Liver (tissue), 9 donors: ENCODE data around the gene ITIH4. TPM values are rescaled to one million over a fixed set of nuclear protein-coding genes. Genes with fewer than 3 reads are reported as not detected.

Experiments used
- DNase-seq: peaks from one replicate; pipeline ENCODE4 v3.0.0-alpha.2; 2017; ENCODE audit warnings: low spot score
- H3K27ac ChIP-seq, 2 donors: one replicate each; pipeline ENCODE4 v1.7.0; 2013; ENCODE audit warnings: inconsistent platforms in 2 of 2, low read length in 2 of 2, control low read depth in 1 of 2, low read depth in 1 of 2, mild to moderate bottlenecking in 1 of 2
- H3K27me3 ChIP-seq, 4 donors: one replicate each; pipeline versions ENCODE4 v1.6.1 to v1.7.0; 2013; ENCODE audit warnings: low read length in 3 of 4, inconsistent platforms in 1 of 4, mild to moderate bottlenecking in 1 of 4, moderate library complexity in 1 of 4; ENCODE audit not compliant: control insufficient read depth in 4 of 4, insufficient read depth in 4 of 4
- H3K36me3 ChIP-seq, 4 donors: one replicate each; pipeline versions ENCODE4 v1.6.1 to v1.7.0; 2013; ENCODE audit warnings: low read length in 3 of 4, mild to moderate bottlenecking in 3 of 4, low read depth in 1 of 4, moderate library complexity in 1 of 4; ENCODE audit not compliant: control insufficient read depth in 4 of 4, insufficient read depth in 3 of 4
- H3K4me1 ChIP-seq, 4 donors: one replicate each; pipeline versions ENCODE4 v1.6.1 to v1.7.0; 2013; ENCODE audit warnings: low read length in 3 of 4, mild to moderate bottlenecking in 3 of 4, moderate library complexity in 1 of 4; ENCODE audit not compliant: control insufficient read depth in 4 of 4, insufficient read depth in 4 of 4
- H3K4me3 ChIP-seq, 3 donors: one replicate each; pipeline versions ENCODE4 v1.6.1 to v1.7.0; 2013; ENCODE audit warnings: low read length in 3 of 3, control low read depth in 1 of 3, low read depth in 1 of 3, mild to moderate bottlenecking in 1 of 3
- H3K9ac ChIP-seq, 2 donors: one replicate each; pipeline ENCODE4 v1.7.0; 2013; ENCODE audit warnings: low read length in 2 of 2, mild to moderate bottlenecking in 2 of 2, moderate library complexity in 2 of 2, control low read depth in 1 of 2, low read depth in 1 of 2
- H3K9me3 ChIP-seq, 4 donors: one replicate each; pipeline versions ENCODE4 v1.6.1 to v1.7.0; 2013; ENCODE audit warnings: low read length in 3 of 4; ENCODE audit not compliant: control insufficient read depth in 4 of 4
- CTCF ChIP-seq: fragments of 150-350 bp; IDR thresholded peaks from 2 replicates; pipeline ENCODE4 v1.5.1; 2017; ENCODE audit warnings: improper control_type of control experiment, low read depth, low read length; ENCODE audit not compliant: missing input control
- EGR1 ChIP-seq, 2 donors: IDR thresholded peaks; 2 replicates each; pipeline ENCODE4 v1.6.1; 2016 to 2018; ENCODE audit warnings: antibody characterized with exemption in 2 of 2, low read depth in 2 of 2
- FOXA1 ChIP-seq: IDR thresholded peaks from 2 replicates; pipeline ENCODE4 v1.6.1; 2016; ENCODE audit warnings: antibody characterized with exemption
- FOXA2 ChIP-seq: IDR thresholded peaks from 2 replicates; pipeline ENCODE4 v1.6.1; 2016; ENCODE audit warnings: antibody characterized with exemption
- HNF4A ChIP-seq, 2 donors: conservative IDR thresholded peaks; 2 replicates each; pipeline ENCODE4 v1.6.1; 2016; ENCODE audit warnings: antibody characterized with exemption in 2 of 2, mild to moderate bottlenecking in 2 of 2
- HNF4G ChIP-seq: IDR thresholded peaks from 2 replicates; pipeline ENCODE4 v1.6.1; 2016; ENCODE audit warnings: antibody characterized with exemption
- JUND ChIP-seq, 2 donors: IDR thresholded peaks; 2 replicates each; pipeline ENCODE4 v1.6.1; 2016; ENCODE audit warnings: antibody characterized with exemption in 2 of 2
- NR2F2 ChIP-seq: IDR thresholded peaks from 2 replicates; pipeline ENCODE4 v1.6.1; 2016; ENCODE audit warnings: antibody characterized with exemption
- RAD21 ChIP-seq, 2 donors: IDR thresholded peaks; 2 replicates each; pipeline ENCODE4 v1.6.1; 2016; ENCODE audit warnings: antibody characterized with exemption in 2 of 2, mild to moderate bottlenecking in 2 of 2
- RXRA ChIP-seq, 2 donors: IDR thresholded peaks; 2 replicates each; pipeline ENCODE4 v1.6.1; 2017 to 2018; ENCODE audit warnings: antibody characterized with exemption in 2 of 2, mild to moderate bottlenecking in 1 of 2
- SP1 ChIP-seq: IDR thresholded peaks from 2 replicates; pipeline ENCODE4 v1.6.1; 2018; ENCODE audit warnings: antibody characterized with exemption, mild to moderate bottlenecking
- TAF1 ChIP-seq: conservative IDR thresholded peaks from 2 replicates; pipeline ENCODE4 v1.6.1; 2016; ENCODE audit warnings: antibody characterized with exemption, mild to moderate bottlenecking
- YY1 ChIP-seq: IDR thresholded peaks from 2 replicates; pipeline ENCODE4 v1.6.1; 2016; ENCODE audit warnings: antibody characterized with exemption, mild to moderate bottlenecking
- ZBTB33 ChIP-seq: IDR thresholded peaks from 2 replicates; pipeline ENCODE4 v1.6.1; 2016; ENCODE audit warnings: antibody characterized with exemption
- WGBS: extraction: QIAGEN DNeasy Blood & Tissue Kit; methylation state at CpG from one replicate; pipeline ENCODE4 v1.1.7; 2013; 5-methylcytosine and 5-hydroxymethylcytosine counted together
- polyA plus RNA-seq, 2 donors: library from polyadenylated mRNA; stranded (reverse) in 1 of 2; unstranded in 1 of 2; fragments of 200-250 nt in 1 of 2; fragments of >200 nt in 1 of 2; fragmentation: Nextera tagmentation in 1 of 2; extraction: Ambion mirVana in 1 of 2; gene quantifications; one replicate each; pipeline versions ENCODE4 v1.2.1 to v1.2.3, GENCODE V29; 2013 to 2015
- total RNA-seq, 2 donors: library from RNA; depleted of rRNA; stranded (reverse); fragments of >200 nt; gene quantifications; one replicate each; pipeline ENCODE4 v1.2.3, GENCODE V29; 2014
- TF ChIP-seq, protein P1 (sequence below): IDR thresholded peaks from 2 replicates; pipeline ENCODE4 v1.6.1; 2016; ENCODE audit warnings: antibody characterized with exemption
- TF ChIP-seq, protein P2 (sequence below): IDR thresholded peaks from 2 replicates; pipeline ENCODE4 v1.6.1; 2016; ENCODE audit warnings: antibody characterized with exemption, mild to moderate bottlenecking
- TF ChIP-seq, protein P3 (sequence below): IDR thresholded peaks from 2 replicates; pipeline ENCODE4 v1.6.1; 2016; ENCODE audit warnings: antibody characterized with exemption
- donor health status: healthy.
- donor health status: healthy.
- donor health status: healthy.
- donor health status: healthy.
- donor health status: healthy.

ITIH4 gene
- total and polyA plus RNA-seq, 4 donors: 447 to 3,354 (median 2,410) TPM

- Histone ChIP-seq H3K4me3 (no peak within 1 kb of the TSS), H3K27me3 (no peaks in the 10 kb centered on the region), H3K36me3 (peaks cover 0 to 5% (median 1%) of the 10 kb centered on the region in 4 donors), H3K9ac (no peak within 1 kb of the TSS), H3K4me1 (peaks cover 11 to 48% (median 29%) of the 10 kb centered on the region in 4 donors), H3K27ac (peak within 1 kb of the TSS in 1 of 2 donors; percentile 32), H3K9me3 (no peaks in the 10 kb centered on the region)
- WGBS: 40% methylated on average over 11 of the region's 11 CpGs
- DNase-seq: no peak
- no peak for TF ChIP-seq CTCF
- no peak for TF ChIP-seq HNF4G
- TF ChIP-seq RXRA (IDR thresholded peaks at IDR 0.05): peak in 1 of 2 donors; percentile 23
- TF ChIP-seq EGR1 (IDR thresholded peaks at IDR 0.05; ENCODE audit: low read depth in 2 of 2): no peak
- TF ChIP-seq RAD21 (IDR thresholded peaks at IDR 0.05): no peak
- TF ChIP-seq, protein P1, sequence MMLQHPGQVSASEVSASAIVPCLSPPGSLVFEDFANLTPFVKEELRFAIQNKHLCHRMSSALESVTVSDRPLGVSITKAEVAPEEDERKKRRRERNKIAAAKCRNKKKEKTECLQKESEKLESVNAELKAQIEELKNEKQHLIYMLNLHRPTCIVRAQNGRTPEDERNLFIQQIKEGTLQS: no peak
- no peak for TF ChIP-seq ZBTB33
- TF ChIP-seq HNF4A (conservative IDR thresholded peaks at IDR 0.05): peak in 1 of 2 donors; percentile 2
- TF ChIP-seq JUND (IDR thresholded peaks at IDR 0.05): no peak
Observed at GRCh38 chr3:52834871-52835501, 4.5 kb upstream of the ITIH4 start, which contains the start of gene MUSTN1. TSS of gene MUSTN1 (minus strand) at chr3:52835019. CDS start at chr3:52834948, 71 bp downstream.

DNA sequence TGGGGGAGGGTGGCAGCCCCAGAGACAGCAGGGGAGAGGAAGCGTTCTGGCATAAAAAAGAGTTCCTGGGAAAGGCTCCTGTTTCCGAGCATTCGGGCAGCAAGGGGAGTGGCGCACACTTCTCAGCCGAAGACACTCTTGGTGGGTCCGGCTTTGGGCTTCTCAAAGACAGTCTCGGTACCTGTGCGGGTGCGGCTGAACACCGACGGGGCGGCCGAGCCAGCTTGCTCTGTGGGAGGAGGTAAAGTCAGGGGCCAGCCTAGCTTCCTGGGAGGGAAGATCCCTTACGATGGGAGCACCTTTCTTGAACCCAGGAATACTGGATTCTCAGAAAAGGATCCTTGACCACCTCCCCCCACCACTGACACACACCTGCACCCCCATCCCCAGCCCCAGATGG is 2.7 kb upstream of the ITIH4 start:
- H3K27ac ChIP-seq: peak overlapping the region in 1 of 2 donors; percentile 2
- no peak for DNase-seq
- WGBS: 96% methylated on average over 14 of the region's 14 CpGs

More for the DNA sequence above, 2.7 kb upstream of the ITIH4 start:
- peaks cover 0 to 15% (median 0%) of the 10 kb centered on the region in 4 donors for H3K36me3 ChIP-seq
- TF ChIP-seq, protein P2, sequence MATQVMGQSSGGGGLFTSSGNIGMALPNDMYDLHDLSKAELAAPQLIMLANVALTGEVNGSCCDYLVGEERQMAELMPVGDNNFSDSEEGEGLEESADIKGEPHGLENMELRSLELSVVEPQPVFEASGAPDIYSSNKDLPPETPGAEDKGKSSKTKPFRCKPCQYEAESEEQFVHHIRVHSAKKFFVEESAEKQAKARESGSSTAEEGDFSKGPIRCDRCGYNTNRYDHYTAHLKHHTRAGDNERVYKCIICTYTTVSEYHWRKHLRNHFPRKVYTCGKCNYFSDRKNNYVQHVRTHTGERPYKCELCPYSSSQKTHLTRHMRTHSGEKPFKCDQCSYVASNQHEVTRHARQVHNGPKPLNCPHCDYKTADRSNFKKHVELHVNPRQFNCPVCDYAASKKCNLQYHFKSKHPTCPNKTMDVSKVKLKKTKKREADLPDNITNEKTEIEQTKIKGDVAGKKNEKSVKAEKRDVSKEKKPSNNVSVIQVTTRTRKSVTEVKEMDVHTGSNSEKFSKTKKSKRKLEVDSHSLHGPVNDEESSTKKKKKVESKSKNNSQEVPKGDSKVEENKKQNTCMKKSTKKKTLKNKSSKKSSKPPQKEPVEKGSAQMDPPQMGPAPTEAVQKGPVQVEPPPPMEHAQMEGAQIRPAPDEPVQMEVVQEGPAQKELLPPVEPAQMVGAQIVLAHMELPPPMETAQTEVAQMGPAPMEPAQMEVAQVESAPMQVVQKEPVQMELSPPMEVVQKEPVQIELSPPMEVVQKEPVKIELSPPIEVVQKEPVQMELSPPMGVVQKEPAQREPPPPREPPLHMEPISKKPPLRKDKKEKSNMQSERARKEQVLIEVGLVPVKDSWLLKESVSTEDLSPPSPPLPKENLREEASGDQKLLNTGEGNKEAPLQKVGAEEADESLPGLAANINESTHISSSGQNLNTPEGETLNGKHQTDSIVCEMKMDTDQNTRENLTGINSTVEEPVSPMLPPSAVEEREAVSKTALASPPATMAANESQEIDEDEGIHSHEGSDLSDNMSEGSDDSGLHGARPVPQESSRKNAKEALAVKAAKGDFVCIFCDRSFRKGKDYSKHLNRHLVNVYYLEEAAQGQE: no peak
- TF ChIP-seq FOXA1 (no peak), ZBTB33 (no peak), JUND (IDR thresholded peaks at IDR 0.05) (no peak), HNF4A (conservative IDR thresholded peaks at IDR 0.05) (no peak), TAF1 (no peak), NR2F2 (no peak), CTCF (no peak), RAD21 (IDR thresholded peaks at IDR 0.05) (no peak), EGR1 (IDR thresholded peaks at IDR 0.05; ENCODE audit: low read depth in 2 of 2) (no peak), FOXA2 (no peak), YY1 (no peak), SP1 (no peak)
- TF ChIP-seq, protein P1: no peak
- TF ChIP-seq, protein P3, sequence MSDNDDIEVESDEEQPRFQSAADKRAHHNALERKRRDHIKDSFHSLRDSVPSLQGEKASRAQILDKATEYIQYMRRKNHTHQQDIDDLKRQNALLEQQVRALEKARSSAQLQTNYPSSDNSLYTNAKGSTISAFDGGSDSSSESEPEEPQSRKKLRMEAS: no peak
- H3K4me1 ChIP-seq: peaks cover 11 to 56% (median 32%) of the 10 kb centered on the region in 4 donors
- H3K9ac ChIP-seq: no peak overlapping the region
- no peaks in the 10 kb centered on the region for H3K9me3 ChIP-seq
- H3K4me3 ChIP-seq: no peak overlapping the region
- H3K27me3 ChIP-seq: no peaks in the 10 kb centered on the region
